ENCODE results near the gene TIMM10B.

DNA sequence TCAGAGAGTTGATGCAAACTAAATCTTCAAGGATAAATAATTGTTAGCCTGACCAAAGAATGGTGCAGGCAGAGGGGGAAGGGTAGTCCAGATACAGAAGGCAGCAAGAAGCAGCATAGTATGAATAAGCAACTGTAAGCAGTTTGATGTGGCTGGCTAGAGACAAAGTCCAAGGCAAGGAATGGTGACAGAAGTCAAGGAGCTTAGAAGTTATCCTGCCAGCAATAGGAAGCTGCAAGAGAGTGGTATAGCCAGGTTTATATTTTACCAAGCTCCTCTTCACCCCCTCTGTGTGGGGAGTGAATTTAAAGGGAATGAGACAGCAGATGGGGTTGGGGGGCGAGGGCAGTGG, 22.2 kb upstream of the TIMM10B start:
- TF ChIP-seq POLR2AphosphoS5 (IDR thresholded peaks at IDR 0.05; ENCODE audit: low read depth, low read length) (no peak), TAF1 (IDR thresholded peaks at IDR 0.05; ENCODE audit: borderline replicate concordance, insufficient read depth, low read length) (no peak)
